Activated CD4-positive, alpha-beta memory T cell treated with anti-CD3 and anti-CD28 coated beads for 36 hours (primary cell): ENCODE results near the gene EBLN1. TPM values are rescaled to one million over a fixed set of nuclear protein-coding genes. Genes with fewer than 3 reads are reported as not detected.

ENCODE experiments used
- CTCF ChIA-PET: fragments of 350-600 bp; sonication (Branson Sonifier 250); formaldehyde crosslinking; loops from one replicate; lab custom pipeline; 2021; ENCODE audit warnings: antibody characterized with exemption, inconsistent platforms; lab: Charles Lee
- POLR2A ChIA-PET: fragments of 350-600 bp; sonication (Branson Sonifier 250); formaldehyde crosslinking; loops from one replicate; lab custom pipeline; 2021; ENCODE audit warnings: antibody characterized with exemption; lab: Charles Lee
- DNase-seq: peaks from one replicate; pipeline ENCODE4 v3.0.0-alpha.2; 2020
- H3K27ac Mint-ChIP-seq: one replicate; pipeline ENCODE4 v1.8.0; 2021; ENCODE audit warnings: mixed read lengths
- H3K27me3 Mint-ChIP-seq: one replicate; pipeline ENCODE4 v1.8.0; 2021; ENCODE audit warnings: mixed read lengths
- H3K36me3 Mint-ChIP-seq: one replicate; pipeline ENCODE4 v1.8.0; 2021; ENCODE audit warnings: mixed read lengths
- H3K4me1 Mint-ChIP-seq: one replicate; pipeline ENCODE4 v1.8.0; 2021; ENCODE audit warnings: low read depth, mixed read lengths
- H3K4me3 Mint-ChIP-seq: one replicate; pipeline ENCODE4 v1.8.0; 2021; ENCODE audit warnings: mild to moderate bottlenecking, mixed read lengths
- H3K9me3 Mint-ChIP-seq: one replicate; pipeline ENCODE4 v1.8.0; 2021; ENCODE audit warnings: mixed read lengths
- intact Hi-C: fragments of 100-400 bp; cut with micrococcal nuclease; formaldehyde crosslinking; loops from one replicate; pipeline ENCODE4 v1.15.1; 2023
- total RNA-seq, 2 experiments: library from RNA; stranded (reverse); gene quantifications; one replicate each; pipeline ENCODE4 v1.2.3, GENCODE V29; 2021

Gene EBLN1
- total RNA-seq, 2 experiments from 2014 or later = not detected

DNA sequence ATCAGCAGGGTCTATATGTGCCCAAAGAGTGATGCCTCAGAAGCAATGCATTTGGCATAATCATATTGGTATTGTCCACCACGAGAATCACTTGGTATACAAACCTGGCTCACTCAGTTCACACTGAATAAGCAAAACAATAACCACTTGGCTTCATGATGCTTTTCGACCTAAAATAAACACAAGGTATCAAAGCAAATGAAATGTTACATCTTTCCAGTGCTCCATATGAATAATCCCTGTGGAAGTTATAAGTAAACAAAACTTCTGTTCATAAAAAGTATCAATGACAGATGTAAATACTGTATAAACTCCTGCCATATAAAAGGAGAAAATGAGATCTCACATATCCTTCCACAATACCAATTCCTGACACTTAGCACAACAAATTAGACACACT is 29.8 kb upstream of the EBLN1 start:
- H3K36me3 Mint-ChIP-seq = peaks cover 6% of the 10 kb centered on the region
- no peak for DNase-seq
- H3K27ac Mint-ChIP-seq = peak overlapping the region; percentile 95
- intact Hi-C loops = loop anchor here (1.0 to 10.0 kb wide), 7 partner anchors 61 to 465 kb away; partner anchors contain the start of genes DNAJC1 and PIP4K2A
- H3K4me1 Mint-ChIP-seq = peaks cover 54% of the 10 kb centered on the region
- H3K9me3 Mint-ChIP-seq = no peaks in the 10 kb centered on the region
- H3K27me3 Mint-ChIP-seq = peaks cover 2% of the 10 kb centered on the region
- ChIA-PET CTCF (no interaction called here), POLR2A (no interaction called here)
- peak overlapping the region; percentile 42 for H3K4me3 Mint-ChIP-seq

DNA sequence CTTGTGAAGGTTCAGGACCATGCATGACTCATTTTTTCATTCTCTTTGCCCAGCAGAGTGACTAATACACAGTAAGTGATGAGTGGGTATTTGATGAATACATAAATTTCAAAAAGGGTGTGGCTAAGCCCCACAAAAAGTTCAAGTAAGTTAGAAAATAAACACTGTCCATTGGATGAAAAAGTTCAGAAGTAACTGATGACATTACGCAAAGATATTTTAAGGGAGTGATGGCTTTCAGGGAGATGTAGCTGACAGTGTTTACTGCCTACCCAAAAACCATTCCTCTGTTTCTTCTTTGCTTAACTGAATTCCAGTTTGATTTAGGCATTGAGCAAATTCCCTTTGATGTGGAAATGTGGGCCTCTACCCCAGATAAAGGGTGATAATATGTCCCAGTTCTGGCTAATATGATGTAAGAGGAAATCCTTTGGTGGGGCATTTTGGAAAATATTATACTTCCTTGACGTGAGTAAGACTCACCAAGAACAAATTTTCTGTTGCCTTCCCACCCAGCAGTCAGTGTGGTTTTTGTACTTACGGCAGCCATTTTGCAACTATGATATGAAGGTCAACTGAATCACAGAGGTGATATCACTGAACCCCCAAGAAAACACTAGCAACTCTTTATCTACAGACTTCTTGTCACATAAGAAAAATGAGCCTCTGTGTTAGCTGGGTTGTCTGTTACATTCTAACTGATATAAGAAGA is 29.0 kb upstream of the EBLN1 start:
- Mint-ChIP-seq H3K4me3 (peak overlapping the region; percentile 42), H3K36me3 (peaks cover 3% of the 10 kb centered on the region), H3K4me1 (peaks cover 54% of the 10 kb centered on the region), H3K27me3 (peaks cover 2% of the 10 kb centered on the region), H3K9me3 (no peaks in the 10 kb centered on the region), H3K27ac (peak overlapping the region; percentile 95)
- intact Hi-C loops = loop anchor here (1.0 to 10.0 kb wide), 8 partner anchors 18 to 465 kb away; partner anchors contain the start of genes DNAJC1 and PIP4K2A
- peak; percentile 65 for DNase-seq
- POLR2A ChIA-PET = no interaction called here
- CTCF ChIA-PET = no interaction called here

DNA sequence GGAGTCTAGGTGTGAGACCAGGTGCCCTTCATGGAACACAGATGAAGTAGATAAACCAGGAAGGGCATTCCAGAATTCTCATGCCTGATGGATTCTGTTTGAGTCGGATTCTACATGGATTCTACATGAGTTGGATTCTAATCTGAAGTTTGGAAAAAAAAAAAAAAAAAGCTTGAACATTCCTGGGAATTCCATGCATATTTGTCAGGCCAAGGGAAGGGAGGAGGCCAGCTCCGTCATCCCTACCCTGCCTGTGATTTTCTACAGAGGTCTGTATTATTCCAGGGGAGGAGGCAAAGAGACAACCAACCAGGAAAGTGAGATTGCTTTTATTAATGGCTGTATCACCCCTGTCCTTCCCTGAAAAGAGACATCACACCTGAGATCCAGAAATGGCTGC is 27.8 kb upstream of the EBLN1 start:
- Mint-ChIP-seq H3K27ac (peak overlapping the region; percentile 45), H3K4me1 (peaks cover 47% of the 10 kb centered on the region), H3K27me3 (peaks cover 2% of the 10 kb centered on the region), H3K36me3 (peaks cover 3% of the 10 kb centered on the region), H3K4me3 (no peak overlapping the region), H3K9me3 (no peaks in the 10 kb centered on the region)
- no peak for DNase-seq
- POLR2A ChIA-PET = no interaction called here
- CTCF ChIA-PET = interaction anchor here (3.2 kb wide), 1 partner anchor 16 kb away, joined by 20 read pairs; no protein-coding TSS in a partner anchor
- intact Hi-C loops = loop anchor here (5.0 to 10.0 kb wide), 3 partner anchors 223 to 467 kb away; partner anchors contain the start of gene PIP4K2A

DNA sequence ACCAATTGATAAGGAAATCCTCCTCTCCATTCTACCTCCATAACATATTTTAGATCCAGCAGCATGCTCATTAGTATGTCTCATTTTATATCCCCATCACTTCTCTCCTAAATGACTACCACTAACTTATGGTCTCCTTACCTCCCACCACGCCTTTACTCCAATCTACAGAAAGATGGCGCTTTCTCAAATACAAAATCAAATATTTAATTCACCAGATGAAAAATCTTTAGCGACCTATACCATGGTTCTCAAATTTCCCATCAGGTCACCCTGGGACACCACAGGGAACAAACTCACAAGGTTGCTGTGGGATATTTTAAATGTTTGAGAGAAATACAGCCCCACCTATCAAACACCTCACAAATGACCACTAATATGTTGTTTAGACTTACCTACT is 27.0 kb upstream of the EBLN1 start:
- peaks cover 39% of the 10 kb centered on the region for H3K4me1 Mint-ChIP-seq
- no peaks in the 10 kb centered on the region for H3K9me3 Mint-ChIP-seq
- ChIA-PET POLR2A (no interaction called here), CTCF (interaction anchor here (3.2 kb wide), 1 partner anchor 15 kb away, joined by 20 read pairs; no protein-coding TSS in a partner anchor)
- no peak for DNase-seq
- no peak overlapping the region for H3K27ac Mint-ChIP-seq
- intact Hi-C loops = loop anchor here (5.0 to 10.0 kb wide), 3 partner anchors 223 to 467 kb away; partner anchors contain the start of gene PIP4K2A
- no peak overlapping the region for H3K4me3 Mint-ChIP-seq
- peaks cover 3% of the 10 kb centered on the region for H3K36me3 Mint-ChIP-seq
- peaks cover 2% of the 10 kb centered on the region for H3K27me3 Mint-ChIP-seq

DNA sequence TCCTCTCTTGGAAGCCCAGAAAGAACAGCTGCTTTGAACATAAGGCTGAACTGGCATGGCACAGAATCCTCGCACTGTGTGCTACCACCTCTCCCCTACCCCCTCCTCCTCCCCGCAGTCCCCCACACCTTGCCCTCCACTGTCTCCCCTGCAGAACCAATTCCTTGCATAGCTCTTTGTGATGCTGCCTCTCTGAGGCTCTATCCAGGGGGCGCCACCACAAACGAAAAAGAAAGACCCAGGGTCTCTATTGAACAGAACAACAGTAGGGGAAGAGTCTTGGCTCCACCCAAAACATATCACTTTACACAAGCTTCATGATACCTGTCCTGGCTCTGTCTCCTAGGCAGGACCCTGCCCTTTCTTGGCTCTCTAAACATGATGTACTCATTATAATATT is 26.2 kb upstream of the EBLN1 start:
- POLR2A ChIA-PET = no interaction called here
- Mint-ChIP-seq H3K27me3 (peaks cover 4% of the 10 kb centered on the region), H3K4me1 (peaks cover 39% of the 10 kb centered on the region), H3K4me3 (no peak overlapping the region), H3K36me3 (peaks cover 3% of the 10 kb centered on the region), H3K9me3 (no peaks in the 10 kb centered on the region), H3K27ac (no peak overlapping the region)
- intact Hi-C loops = loop anchor here (10.0 kb wide), 1 partner anchor 441 kb away; no protein-coding TSS in a partner anchor
- DNase-seq = peak; percentile 17
- CTCF ChIA-PET = interaction anchor here (0.9 to 3.2 kb wide), 4 partner anchors 11 to 748 kb away, joined by 3 to 20 read pairs (median 8); no protein-coding TSS in a partner anchor

DNA sequence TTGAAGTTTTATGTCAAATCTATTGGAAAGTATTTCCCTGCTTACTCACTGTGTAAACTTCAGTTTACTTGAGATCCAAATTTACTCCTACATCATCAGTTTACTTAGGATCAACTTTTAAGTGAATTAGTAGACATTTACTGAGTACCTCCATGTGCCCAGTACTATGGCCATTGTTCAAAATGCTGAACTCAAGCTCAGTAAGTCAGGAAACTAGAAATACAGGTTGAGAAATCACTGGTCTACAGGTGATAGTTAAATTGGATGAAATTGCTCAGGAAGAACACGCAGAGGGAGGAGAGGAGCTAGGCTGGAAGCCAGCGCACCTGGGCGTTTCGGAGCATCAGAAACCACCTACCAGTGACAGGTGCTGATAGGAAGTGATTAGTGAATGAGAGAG is 25.5 kb upstream of the EBLN1 start:
- H3K27me3 Mint-ChIP-seq = peaks cover 4% of the 10 kb centered on the region
- H3K27ac Mint-ChIP-seq = no peak overlapping the region
- H3K9me3 Mint-ChIP-seq = no peaks in the 10 kb centered on the region
- H3K36me3 Mint-ChIP-seq = peaks cover 3% of the 10 kb centered on the region
- H3K4me1 Mint-ChIP-seq = peaks cover 34% of the 10 kb centered on the region
- H3K4me3 Mint-ChIP-seq = no peak overlapping the region
- POLR2A ChIA-PET = no interaction called here
- no peak for DNase-seq
- CTCF ChIA-PET = interaction anchor here (0.9 to 3.2 kb wide), 4 partner anchors 11 to 747 kb away, joined by 3 to 20 read pairs (median 8); no protein-coding TSS in a partner anchor
- intact Hi-C loops = loop anchor here (10.0 kb wide), 1 partner anchor 441 kb away; no protein-coding TSS in a partner anchor

DNA sequence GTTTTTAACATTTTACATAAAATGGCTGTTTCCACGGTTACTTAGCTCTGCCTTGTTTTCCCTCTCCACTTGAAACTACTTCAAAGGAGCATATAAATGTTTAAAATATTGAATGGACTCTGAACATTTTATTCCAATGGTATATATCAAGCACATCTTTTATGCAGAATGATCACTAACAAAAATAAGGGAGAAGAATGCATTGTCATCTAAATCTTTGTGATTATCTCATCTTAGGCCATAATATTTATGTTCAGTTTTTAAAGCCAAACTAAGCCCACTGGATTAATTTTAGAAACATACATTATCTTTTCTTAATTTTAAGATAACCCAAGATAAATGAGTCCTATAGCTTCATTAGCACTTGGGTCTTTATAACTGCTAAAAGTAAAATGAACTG is 13.4 kb upstream of the EBLN1 start:
- DNase-seq = no peak
- peaks cover 7% of the 10 kb centered on the region for H3K27me3 Mint-ChIP-seq
- CTCF ChIA-PET = interaction anchor here (0.7 to 4.1 kb wide), 3 partner anchors 13 to 757 kb away, joined by 3 to 20 read pairs (median 3); no protein-coding TSS in a partner anchor
- intact Hi-C loops = no loop called here
- H3K36me3 Mint-ChIP-seq = peaks cover 4% of the 10 kb centered on the region
- H3K4me3 Mint-ChIP-seq = no peak overlapping the region
- H3K4me1 Mint-ChIP-seq = peaks cover 16% of the 10 kb centered on the region
- no peak overlapping the region for H3K27ac Mint-ChIP-seq
- peaks cover 3% of the 10 kb centered on the region for H3K9me3 Mint-ChIP-seq
- POLR2A ChIA-PET = no interaction called here

DNA sequence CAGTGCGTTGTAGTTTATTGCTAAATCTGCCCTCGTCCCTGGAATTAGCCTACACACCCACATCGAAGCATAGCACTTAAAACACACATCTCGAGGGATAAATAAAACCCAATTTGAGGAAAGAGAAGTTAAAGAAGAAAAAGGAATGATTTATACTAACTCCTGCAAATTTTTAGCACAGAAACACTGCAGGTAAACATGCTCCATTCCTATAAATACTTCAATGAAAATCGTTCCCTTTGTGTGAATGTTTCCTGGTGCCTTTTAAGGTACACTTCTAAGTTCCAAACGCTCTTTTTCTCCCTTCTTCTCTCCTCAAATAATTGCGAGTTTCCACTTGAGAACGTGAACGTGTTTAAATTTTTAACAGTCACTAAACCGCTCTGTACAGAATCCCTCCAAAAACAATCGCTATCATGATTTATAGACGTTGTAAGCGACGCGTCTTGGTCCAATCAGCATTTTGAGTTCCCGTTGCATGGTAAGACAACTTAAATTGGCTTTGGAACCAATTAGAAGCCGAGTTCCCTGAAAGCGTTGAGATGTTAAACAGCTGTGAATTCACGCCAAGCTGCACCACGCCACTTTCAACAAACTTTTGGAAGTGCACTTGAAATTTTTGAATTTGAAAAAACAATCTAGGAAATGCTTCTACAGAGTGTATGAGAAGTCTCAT is 12.5 kb upstream of the EBLN1 start:
- CTCF ChIA-PET = interaction anchor here (0.7 to 4.1 kb wide), 4 partner anchors 14 to 393 kb away, joined by 3 to 20 read pairs (median 6); no protein-coding TSS in a partner anchor
- intact Hi-C loops = loop anchor here (1.0 kb wide), 1 partner anchor 204 kb away; no protein-coding TSS in a partner anchor
- H3K4me3 Mint-ChIP-seq = peak overlapping the region; percentile 77
- peaks cover 16% of the 10 kb centered on the region for H3K4me1 Mint-ChIP-seq
- POLR2A ChIA-PET = interaction anchor here (1.0 to 1.2 kb wide), 2 partner anchors 78 to 206 kb away, joined by 3 to 5 read pairs; no protein-coding TSS in a partner anchor
- peaks cover 3% of the 10 kb centered on the region for H3K9me3 Mint-ChIP-seq
- DNase-seq = peak; percentile 52
- peak overlapping the region; percentile 96 for H3K27ac Mint-ChIP-seq
- H3K27me3 Mint-ChIP-seq = peaks cover 6% of the 10 kb centered on the region
- H3K36me3 Mint-ChIP-seq = peaks cover 4% of the 10 kb centered on the region

DNA sequence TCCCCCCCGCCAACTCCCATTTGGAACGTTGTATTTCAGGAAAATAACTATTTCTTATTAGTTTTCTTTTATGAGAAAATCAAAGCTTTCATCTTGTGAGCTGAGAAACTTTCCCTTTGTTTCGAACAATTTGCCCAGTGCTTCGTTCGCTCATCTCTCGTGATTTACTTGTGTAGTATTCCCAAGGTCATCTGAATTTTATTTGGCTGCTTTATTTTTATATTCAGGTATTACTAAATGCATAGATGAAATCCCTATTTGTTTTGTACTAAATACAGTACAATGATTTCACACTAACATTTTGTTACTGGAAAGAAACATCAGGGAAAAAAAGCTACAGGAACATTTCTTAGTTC is 12.0 kb upstream of the EBLN1 start:
- ChIA-PET POLR2A (interaction anchor here (1.0 to 2.0 kb wide), 6 partner anchors 24 to 227 kb away, joined by 3 to 10 read pairs (median 6); partner anchors contain the start of genes COMMD3 and DNAJC1), CTCF (interaction anchor here (2.3 to 4.1 kb wide), 3 partner anchors 15 to 218 kb away, joined by 5 to 20 read pairs (median 6); no protein-coding TSS in a partner anchor)
- Mint-ChIP-seq H3K36me3 (peaks cover 4% of the 10 kb centered on the region), H3K27ac (peak overlapping the region; percentile 96), H3K4me1 (peaks cover 16% of the 10 kb centered on the region), H3K27me3 (peaks cover 5% of the 10 kb centered on the region), H3K4me3 (peak overlapping the region; percentile 77), H3K9me3 (peaks cover 3% of the 10 kb centered on the region)
- no peak for DNase-seq
- intact Hi-C loops = loop anchor here (1.0 to 10.0 kb wide), 8 partner anchors 17 to 1215 kb away; partner anchors contain the start of genes COMMD3 and DNAJC1

DNA sequence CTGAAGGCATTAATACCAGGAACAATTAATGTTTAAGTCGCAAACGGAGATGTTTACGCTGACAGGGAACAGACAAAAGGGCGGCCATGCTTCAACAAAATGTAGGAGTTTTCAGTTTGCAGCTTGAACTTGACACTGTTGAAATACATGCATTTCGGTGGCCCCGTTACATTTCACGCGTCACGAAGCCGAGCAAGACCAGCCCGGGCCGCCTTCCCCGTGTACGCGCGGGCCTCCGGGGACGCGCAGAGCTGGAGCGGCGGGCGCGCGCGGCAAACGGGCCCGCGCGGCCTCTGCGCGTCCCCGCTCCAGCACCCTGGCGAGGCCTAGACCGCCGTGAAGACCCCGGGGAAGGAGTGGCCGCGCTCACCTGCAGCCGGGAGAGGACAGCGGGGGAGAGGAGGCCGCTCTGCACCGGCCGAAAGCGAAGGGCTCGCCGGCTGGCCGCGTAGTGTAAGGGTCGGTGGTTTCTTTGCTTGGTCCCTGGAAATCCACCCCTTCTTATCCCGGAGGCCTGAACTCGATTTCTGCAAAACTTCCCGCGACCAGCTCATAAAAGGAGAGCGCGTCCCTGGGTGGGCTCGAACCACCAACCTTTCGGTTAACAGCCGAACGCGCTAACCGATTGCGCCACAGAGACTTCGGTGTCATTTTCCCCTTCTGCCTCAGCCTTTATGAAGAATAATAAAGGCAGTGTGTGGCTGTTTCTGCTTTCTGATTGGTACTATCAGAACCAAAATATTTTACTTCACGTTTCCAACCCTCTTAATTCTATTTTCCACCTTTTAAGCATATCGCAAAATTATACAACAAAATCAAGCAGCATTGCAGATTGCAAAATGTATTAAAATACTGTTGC is 11.4 kb upstream of the EBLN1 start:
- intact Hi-C loops = loop anchor here (1.0 to 10.0 kb wide), 7 partner anchors 17 to 1216 kb away; partner anchors contain the start of genes COMMD3 and DNAJC1
- Mint-ChIP-seq H3K4me3 (peak overlapping the region; percentile 77), H3K4me1 (peaks cover 16% of the 10 kb centered on the region), H3K27ac (peak overlapping the region; percentile 96), H3K9me3 (peaks cover 3% of the 10 kb centered on the region), H3K27me3 (peaks cover 4% of the 10 kb centered on the region), H3K36me3 (peaks cover 4% of the 10 kb centered on the region)
- POLR2A ChIA-PET = interaction anchor here (0.6 to 2.0 kb wide), 10 partner anchors 25 to 697 kb away, joined by 3 to 10 read pairs (median 4); partner anchors contain the start of genes BMI1, COMMD3 and DNAJC1
- CTCF ChIA-PET = interaction anchor here (0.6 to 4.1 kb wide), 5 partner anchors 15 to 239 kb away, joined by 3 to 20 read pairs (median 5); partner anchors contain the start of gene COMMD3
- DNase-seq = peak; percentile 90
